ENCODE data around the gene SMYD3. TPM values are rescaled to one million over a fixed set of nuclear protein-coding genes. Genes with fewer than 3 reads are reported as not detected.

The SMYD3 gene
- total RNA-seq, 2 donors from 2014 or later: 8.8 to 19.0 TPM

DNA sequence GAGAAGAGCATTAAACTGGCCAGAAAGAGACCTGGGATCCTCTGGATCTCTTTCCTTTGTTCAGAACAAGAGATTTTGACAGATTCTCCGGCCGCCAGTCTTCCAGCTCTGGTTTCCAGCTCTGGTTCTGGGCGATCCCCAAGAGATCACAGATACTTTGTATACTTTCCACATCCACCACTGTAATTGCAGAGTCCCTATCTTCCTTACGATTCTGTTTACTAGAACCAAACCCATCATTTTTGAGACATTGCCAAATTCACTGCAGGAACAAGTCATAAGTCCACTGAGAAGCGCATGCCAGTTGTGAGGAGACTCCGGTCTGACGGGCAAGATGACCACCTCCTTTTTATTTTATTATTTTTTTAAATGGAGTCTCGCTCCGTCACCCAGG lies 505.2 kb downstream of the SMYD3 start:
- Histone ChIP-seq H3K36me3 (no peaks in the 10 kb centered on the region), H3K27ac (no peak overlapping the region), H3K9me3 (no peaks in the 10 kb centered on the region), H3K4me3 (no peak overlapping the region), H3K4me1 (ENCODE audit: control insufficient read depth in 1 of 2, low read depth in 2 of 2) (peaks cover 0 to 8% of the 10 kb centered on the region in 2 donors), H3K27me3 (replicated peaks; ENCODE audit: insufficient read depth) (no peaks in the 10 kb centered on the region)
- DNase-seq (ENCODE audit: low spot score) (no peak), ATAC-seq (ENCODE audit: insufficient number of reproducible peaks, low FRiP score, low read depth) (no peak)
- TF ChIP-seq, protein P1, sequence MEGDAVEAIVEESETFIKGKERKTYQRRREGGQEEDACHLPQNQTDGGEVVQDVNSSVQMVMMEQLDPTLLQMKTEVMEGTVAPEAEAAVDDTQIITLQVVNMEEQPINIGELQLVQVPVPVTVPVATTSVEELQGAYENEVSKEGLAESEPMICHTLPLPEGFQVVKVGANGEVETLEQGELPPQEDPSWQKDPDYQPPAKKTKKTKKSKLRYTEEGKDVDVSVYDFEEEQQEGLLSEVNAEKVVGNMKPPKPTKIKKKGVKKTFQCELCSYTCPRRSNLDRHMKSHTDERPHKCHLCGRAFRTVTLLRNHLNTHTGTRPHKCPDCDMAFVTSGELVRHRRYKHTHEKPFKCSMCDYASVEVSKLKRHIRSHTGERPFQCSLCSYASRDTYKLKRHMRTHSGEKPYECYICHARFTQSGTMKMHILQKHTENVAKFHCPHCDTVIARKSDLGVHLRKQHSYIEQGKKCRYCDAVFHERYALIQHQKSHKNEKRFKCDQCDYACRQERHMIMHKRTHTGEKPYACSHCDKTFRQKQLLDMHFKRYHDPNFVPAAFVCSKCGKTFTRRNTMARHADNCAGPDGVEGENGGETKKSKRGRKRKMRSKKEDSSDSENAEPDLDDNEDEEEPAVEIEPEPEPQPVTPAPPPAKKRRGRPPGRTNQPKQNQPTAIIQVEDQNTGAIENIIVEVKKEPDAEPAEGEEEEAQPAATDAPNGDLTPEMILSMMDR (IDR thresholded peaks at IDR 0.05): no peak

- Histone ChIP-seq H3K36me3 (no peaks in the 10 kb centered on the region), H3K9me3 (no peaks in the 10 kb centered on the region), H3K27ac (no peak overlapping the region), H3K27me3 (replicated peaks; ENCODE audit: insufficient read depth) (no peaks in the 10 kb centered on the region), H3K4me3 (no peak overlapping the region), H3K4me1 (ENCODE audit: control insufficient read depth in 1 of 2, low read depth in 2 of 2) (peaks cover 0 to 8% of the 10 kb centered on the region in 2 donors)
- ATAC-seq (ENCODE audit: insufficient number of reproducible peaks, low FRiP score, low read depth): no peak
- TF ChIP-seq, protein P1 (IDR thresholded peaks at IDR 0.05): no peak
- DNase-seq (ENCODE audit: low spot score): no peak
Observed at GRCh38 chr1:246001142-246001836, 505.8 kb downstream of the SMYD3 start.

DNA sequence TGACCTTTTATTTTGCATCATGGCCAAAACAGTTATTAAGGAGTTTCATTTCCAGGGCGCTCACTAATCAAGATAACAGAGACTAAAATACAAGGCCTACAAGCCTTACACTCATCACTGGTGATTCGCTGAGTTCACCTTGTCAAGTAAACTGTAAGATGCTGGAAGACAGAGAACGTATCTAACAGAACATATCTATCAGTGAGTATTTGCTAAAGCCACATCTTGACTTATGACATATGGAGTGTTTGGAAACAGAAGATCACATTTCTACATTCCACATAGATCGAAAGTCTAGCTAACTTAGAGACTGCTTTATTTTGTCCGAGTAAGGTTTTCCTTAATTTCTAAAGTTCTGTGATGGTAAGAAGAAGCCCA lies 506.5 kb downstream of the SMYD3 start:
- Histone ChIP-seq H3K4me3 (no peak overlapping the region), H3K27ac (no peak overlapping the region), H3K9me3 (no peaks in the 10 kb centered on the region), H3K4me1 (ENCODE audit: control insufficient read depth in 1 of 2, low read depth in 2 of 2) (peaks cover 0 to 8% of the 10 kb centered on the region in 2 donors), H3K36me3 (no peaks in the 10 kb centered on the region), H3K27me3 (replicated peaks; ENCODE audit: insufficient read depth) (no peaks in the 10 kb centered on the region)
- ATAC-seq (ENCODE audit: insufficient number of reproducible peaks, low FRiP score, low read depth) (no peak), DNase-seq (ENCODE audit: low spot score) (no peak)
- TF ChIP-seq, protein P1 (IDR thresholded peaks at IDR 0.05): no peak

DNA sequence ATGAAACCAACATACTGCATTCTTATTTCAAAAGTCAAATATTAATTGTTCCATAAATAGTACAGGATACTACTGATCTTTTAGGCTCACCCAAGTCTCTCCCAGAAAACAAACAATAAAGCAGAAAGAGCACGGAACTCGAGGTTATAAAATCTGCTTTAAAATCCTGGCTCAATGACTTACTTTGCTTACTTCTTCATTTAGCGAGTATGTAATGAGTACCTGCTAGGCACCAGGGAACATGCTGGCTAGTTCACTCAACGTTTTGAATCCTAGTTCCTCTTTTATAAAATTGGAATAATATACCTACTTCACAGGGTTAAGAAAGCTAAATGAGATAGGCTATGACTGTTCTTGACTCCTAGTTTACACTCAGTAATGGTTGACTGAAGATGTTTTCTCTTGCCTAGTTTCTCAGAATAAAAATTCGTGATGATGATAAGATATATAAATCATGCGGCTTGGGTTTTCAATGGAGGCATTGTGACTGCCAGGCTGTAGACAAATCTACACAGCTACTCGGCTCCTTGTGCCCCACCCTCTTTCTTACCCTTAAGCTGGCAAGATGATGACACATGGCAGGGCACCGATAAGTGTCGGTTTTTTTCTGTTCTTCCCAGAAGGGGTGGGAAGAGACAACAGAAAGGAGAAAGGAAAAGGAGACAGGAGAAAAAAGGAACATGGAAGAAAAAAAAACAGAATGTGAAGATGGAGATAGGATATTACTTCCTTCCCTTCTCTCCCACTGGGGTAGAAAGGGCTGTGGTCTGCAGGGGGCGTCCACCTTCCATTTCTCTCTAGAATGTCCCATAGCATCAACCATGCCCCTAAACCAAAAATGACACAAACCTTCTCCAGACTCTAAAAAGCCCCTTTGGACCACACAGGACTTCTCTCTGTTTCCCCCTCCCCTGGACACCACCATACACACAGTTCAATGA lies 507.1 kb downstream of the SMYD3 start:
- DNase-seq (ENCODE audit: low spot score): no peak
- no peak for ATAC-seq (ENCODE audit: insufficient number of reproducible peaks, low FRiP score, low read depth)
- TF ChIP-seq, protein P1 (IDR thresholded peaks at IDR 0.05): no peak
- Histone ChIP-seq H3K36me3 (no peaks in the 10 kb centered on the region), H3K4me1 (ENCODE audit: control insufficient read depth in 1 of 2, low read depth in 2 of 2) (peaks cover 0 to 2% of the 10 kb centered on the region in 2 donors), H3K4me3 (no peak overlapping the region), H3K27me3 (replicated peaks; ENCODE audit: insufficient read depth) (no peaks in the 10 kb centered on the region), H3K27ac (no peak overlapping the region), H3K9me3 (no peaks in the 10 kb centered on the region)
